C4-2B (cell line): ENCODE results near the gene CCDC82.

Source experiments
- ZFX ChIP-seq: fragments of 450-650 bp; IDR thresholded peaks from 2 replicates; pipeline ENCODE4 v1.6.1; 2017
- TF ChIP-seq, protein P1 (sequence below): fragments of 450-650 bp; conservative IDR thresholded peaks from 2 replicates; pipeline ENCODE4 v1.5.1; 2017; ENCODE audit warnings: mild to moderate bottlenecking

GRCh38 chr11:96338910-96339705 is 50.6 kb downstream of the CCDC82 start:
- TF ChIP-seq, protein P1, sequence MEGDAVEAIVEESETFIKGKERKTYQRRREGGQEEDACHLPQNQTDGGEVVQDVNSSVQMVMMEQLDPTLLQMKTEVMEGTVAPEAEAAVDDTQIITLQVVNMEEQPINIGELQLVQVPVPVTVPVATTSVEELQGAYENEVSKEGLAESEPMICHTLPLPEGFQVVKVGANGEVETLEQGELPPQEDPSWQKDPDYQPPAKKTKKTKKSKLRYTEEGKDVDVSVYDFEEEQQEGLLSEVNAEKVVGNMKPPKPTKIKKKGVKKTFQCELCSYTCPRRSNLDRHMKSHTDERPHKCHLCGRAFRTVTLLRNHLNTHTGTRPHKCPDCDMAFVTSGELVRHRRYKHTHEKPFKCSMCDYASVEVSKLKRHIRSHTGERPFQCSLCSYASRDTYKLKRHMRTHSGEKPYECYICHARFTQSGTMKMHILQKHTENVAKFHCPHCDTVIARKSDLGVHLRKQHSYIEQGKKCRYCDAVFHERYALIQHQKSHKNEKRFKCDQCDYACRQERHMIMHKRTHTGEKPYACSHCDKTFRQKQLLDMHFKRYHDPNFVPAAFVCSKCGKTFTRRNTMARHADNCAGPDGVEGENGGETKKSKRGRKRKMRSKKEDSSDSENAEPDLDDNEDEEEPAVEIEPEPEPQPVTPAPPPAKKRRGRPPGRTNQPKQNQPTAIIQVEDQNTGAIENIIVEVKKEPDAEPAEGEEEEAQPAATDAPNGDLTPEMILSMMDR, result no peak
- TF ChIP-seq ZFX, result no peak
